NCI-H2081 (cell line): ENCODE data around the gene CPED1.
"Not testable (repeated sequence)": the region's sequence is repeated elsewhere in the genome, so short reads cannot be mapped to it uniquely, and the experiment has no call there.

ENCODE experiments used
- DNase-seq, 2 experiments: peaks; one replicate each; lab custom pipeline; 2025; lab: John Stamatoyannopoulos, UW

Gene CPED1

DNA sequence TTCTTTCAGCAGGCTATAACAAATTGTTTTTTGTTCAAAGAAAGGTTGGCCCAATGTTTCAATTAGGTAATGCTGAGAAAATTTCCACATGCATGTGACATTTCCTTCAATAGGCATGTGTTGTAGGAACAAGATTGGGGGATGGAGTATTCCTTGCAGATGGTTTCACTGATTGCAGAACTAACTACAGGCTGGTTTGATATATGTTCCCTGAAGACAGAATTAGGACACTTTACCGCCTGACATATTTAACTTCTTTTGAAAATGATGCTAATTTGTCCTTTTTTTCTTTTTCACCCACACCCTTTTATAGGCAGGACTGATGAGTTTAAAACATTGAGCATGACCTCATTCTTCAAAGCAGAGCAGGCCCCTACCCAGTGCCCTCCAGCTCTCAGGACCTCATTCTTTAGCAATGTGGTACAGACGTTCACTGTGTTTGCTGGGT lies 163.3 kb downstream of the CPED1 start:
- no peak for DNase-seq

DNA sequence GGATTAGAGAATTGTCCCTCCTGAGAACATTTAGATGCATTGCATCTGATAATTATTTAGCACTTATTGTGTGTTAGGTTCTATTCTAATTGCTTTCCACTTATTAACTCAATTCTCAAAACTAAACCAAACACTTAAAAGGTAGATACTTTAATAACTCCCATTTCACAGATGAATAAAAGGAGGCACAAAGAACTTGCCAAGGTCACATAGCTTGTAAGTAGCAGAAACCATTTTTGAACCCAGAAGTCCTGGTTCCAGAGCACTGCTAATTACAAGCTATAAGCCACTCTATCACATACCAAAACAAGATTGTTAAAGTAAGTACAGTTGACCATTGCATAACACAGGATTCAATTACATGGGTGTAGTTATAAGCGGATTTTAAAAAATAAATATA lies 164.9 kb downstream of the CPED1 start:
- DNase-seq: no peak

DNA sequence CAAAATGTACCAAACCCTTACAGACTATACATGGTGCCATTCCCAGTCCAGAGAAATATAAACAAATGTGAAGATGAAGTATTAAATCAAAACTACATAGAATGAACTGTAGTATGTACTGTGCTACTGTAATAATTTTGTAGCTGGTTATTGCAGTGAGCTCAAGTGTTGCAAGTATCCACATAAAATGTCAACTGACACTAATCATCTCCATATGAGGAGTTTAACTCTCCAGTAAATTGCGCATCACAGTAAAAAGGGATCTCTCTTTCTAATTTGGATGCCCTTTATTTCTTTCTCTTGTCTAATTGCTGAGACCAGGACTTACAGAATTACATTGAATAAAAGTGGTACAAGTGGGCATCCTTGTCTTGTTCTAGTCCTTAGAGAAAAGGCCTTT lies 165.5 kb downstream of the CPED1 start:
- DNase-seq: no peak

DNA sequence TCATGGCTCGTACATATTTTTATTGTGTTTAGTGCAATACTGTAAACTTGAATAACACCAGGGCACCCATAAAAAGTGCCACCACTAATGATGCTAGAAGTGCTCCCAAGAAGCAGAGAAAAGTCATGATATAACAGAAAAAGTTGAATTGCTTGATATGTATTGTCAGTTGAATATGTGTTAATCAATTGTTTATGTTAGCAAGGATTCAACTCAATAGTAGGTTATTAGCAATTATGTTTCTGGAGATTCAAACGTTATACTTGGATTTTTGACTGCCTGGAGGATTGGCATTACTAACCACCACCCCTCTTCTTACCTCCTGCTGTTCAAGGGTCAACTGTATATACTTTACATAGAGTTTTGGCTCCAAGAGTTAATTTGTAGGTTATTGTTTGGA lies 168.3 kb downstream of the CPED1 start:
- DNase-seq: no peak

DNA sequence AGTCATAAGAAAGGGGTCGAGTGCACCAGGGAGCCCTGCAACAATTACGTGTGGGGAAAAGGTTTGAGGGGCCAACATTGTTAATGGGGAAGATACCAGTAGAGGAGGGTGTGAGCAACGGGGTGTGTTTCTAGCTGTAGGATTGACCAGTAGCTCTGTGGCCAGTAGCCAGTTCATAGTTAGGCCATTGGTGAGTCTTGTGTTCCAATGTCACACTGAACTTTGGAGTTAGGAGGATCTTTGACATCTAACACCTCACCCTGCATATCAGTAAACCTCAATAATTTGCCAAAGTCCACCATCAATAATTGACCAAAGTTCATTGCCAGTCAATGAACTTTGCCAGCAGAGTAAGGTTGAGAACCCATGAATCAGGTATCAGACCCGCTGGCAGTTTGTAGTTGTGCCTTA lies 168.8 kb downstream of the CPED1 start:
- DNase-seq: no peak

DNA sequence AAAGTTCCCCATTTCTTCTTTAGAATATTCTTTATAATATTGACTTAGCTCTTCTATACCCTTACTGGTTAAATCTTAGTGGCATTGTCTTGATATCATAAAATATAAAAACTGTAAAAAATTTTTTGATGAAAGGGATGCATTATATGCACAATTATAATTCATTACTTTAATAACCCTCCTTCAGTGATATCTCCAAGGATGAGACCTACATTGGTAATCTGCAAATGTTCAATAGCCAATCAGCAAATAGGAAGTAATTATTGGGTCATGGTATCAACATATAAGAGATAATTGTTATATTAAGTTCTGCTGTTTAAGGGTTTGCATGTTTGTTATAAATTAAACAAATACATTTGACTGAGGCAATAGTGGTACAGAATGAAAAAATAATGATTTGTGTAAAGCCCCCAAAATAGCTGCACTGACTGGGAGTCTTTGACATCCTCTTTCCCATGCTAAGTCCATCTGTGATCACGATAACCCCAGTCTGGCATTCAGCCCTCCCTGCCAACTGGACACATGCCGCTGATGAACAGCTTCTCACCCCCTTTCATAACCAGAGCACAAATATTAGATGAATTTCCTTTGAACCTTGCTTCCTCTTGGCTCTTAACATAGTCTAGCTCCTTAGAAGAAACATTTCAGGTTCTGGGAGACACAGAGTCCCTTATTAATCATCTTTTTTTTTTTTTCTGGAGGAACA lies 169.5 kb downstream of the CPED1 start:
- no peak for DNase-seq

DNA sequence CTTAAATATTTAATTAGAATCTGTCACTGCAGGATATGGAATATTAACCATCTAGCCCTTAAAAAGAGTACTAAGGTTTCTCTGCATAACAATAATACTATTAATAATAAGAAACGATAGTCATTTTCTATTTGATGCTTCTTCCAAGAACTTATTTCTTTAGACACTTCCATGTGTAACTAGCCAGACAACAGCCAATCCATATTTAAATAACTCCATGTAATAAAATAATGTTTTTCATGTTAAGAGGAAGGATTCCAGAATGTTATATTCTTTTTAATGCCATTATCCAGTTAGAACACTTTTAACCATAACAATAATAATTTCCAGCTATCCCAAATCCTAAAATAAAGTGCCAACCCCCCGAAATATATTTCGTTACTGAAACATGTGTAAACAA lies 170.2 kb downstream of the CPED1 start:
- DNase-seq: no peak

DNA sequence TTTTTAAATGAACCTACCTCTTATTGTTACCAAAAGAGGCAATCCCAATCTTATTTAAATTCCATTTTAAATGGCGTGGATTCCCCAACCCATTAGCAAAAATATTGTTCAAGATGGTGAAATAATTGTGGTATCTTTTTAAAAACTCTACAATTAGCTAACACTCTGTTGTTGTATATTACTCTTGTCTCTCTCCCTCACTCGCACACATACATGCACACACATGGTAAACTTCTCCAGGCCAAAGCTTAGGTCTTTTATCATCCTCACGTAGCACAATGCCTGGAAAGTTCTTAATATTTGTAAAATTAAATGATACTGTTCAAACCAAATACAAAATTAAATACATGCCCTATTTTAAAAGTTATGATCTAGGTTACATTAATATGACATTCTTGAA lies 171.0 kb downstream of the CPED1 start:
- no peak for DNase-seq

DNA sequence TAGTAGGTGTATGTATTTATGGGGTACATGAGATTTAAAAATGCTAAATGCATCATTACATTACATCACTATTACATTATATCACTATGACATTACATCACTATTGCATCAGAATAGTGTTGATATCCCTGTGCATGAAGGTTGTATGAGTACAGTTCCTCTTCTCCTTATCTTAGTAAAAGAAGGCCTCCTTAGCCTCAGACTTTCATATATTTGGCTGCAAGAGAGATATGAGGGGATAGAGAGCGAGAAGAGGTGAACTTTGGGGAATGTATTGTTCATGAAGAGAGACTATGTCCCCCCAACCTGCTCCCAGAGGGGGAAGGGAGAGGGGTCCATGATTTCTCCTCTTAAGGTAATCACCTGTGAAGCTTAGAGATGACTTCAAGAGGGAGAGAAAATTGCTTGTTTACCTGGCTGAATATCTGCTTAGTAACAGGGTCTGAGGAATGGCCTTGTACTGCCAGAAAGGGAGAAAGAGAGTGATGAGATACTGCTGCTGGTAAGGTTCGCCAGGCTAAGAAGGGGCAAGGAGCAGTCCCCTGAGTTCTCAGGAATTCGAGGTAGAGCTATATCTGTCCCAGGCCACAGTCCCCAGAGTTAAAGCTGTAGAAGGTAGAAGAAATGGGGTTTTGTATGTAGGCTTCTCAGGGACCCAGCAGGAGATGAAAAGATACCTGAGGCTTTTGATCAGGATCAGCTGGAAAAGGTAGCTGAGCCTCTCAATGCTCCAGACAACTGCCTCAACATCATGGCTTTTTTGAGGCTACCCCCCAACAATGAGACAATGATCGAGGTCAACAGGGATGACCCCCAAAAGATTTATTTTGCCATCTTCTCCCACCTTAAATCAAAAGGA lies 171.9 kb downstream of the CPED1 start:
- DNase-seq: no peak

DNA sequence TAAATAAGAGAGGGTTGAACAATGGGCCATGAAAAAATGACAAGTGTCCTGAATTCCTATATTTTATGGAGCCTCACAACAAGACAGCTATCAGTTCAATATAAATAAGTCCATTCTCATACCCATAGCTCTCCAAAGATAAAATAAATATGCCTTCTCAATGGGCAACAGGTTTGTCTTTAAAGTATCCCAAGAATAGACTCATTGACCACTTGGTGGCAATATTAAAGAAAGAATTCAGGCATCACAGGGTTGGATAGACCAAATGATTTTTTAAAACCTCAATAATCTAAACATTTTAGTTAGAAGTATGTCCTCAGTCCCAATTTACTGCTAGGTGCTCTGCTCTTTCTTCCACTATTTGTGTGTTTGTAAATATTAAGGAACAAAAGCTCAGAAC lies 175.2 kb downstream of the CPED1 start:
- no peak for DNase-seq

DNA sequence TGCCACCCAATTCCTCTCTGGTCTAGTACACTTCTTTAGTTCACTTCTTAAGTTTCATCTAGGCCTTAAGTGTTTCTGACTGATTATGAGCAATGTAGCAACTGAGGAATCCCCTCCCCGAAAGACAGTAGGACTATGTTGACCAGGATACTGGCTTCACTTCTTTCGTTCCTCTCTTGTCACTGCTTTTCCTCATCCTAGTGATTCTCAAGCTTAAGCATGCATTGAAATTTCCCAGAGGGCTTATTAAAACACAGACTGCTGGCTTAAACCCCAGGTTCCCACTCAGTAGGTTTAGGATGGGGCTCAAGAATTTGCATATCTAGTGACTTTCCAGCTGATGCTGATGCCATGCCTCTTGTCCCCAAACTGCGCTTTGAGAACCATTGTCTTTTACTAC lies 175.7 kb downstream of the CPED1 start:
- no peak for DNase-seq

DNA sequence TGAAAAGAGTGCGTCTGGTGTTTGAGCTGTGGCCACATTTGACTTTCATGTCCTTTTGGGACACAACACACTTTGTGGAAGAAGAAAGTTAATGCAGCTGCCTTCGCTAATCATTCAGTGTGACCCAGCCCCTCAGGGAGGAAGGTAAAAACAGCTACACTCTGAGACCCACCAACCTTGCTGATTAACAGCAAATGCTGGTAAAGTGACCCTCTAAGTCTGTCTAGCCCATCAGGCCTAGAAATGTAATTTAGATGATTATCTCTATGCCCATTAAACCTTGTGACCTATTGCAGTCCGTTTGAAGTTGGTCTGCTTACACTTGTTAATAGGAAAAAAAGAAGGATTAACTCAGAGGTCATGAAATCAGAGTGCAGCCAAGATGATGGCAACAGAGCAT lies 178.4 kb downstream of the CPED1 start:
- DNase-seq: no peak

DNA sequence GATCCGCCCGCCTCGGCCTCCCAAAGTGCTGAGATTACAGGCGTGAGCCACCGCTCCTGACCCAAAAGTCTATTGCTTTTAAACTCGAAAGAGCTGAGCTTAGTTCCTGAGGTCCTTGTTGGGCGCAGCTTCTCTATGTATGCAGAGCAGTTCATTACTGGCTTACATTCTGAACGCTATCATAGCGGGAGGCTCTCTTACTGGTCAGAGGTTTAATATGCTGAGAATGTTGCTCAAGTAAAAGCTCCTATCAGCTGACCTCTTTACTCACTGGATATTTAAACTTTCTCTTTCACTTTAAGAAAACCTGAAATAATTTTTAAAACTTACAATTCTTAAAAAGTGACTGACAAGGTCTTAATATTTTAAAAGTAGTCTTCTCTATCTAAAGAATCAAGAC lies 179.5 kb downstream of the CPED1 start:
- DNase-seq: no peak

DNA sequence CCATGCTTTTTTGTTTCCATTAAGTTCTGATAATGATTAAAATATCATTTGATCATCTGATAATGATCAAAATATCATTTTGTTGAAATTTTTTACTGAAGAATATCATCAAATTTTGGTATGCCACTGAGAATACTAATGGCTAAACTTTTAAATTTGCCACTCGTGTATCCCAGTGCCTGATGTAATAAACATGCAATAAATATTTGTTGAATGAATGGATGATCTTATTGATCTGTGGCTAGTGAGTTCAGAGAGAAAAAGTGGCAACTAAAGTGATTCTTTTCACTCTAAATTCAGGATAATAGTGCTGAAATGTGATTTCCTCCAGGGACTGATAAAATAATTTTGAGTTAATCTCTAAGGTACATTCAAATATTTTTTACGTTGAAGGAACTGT lies 181.0 kb downstream of the CPED1 start:
- DNase-seq: no peak

DNA sequence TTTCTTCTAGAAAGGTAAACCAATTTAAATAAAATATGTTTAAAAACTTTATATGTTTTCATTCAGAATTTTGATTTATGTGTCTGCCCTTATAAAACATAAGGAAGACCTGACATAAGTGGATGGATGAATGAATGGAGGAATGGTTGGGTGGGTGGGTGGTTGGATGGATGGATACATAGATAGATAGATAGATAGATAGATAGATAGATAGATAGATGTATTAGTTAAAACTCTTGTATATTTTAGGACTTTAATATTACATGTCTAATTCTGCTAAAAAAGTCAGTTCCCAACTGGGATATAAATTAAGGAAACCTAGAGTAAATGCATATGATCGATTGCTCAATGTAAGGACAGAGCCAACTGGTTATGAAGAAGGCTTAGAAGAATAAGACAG lies 184.0 kb downstream of the CPED1 start:
- no peak for DNase-seq

DNA sequence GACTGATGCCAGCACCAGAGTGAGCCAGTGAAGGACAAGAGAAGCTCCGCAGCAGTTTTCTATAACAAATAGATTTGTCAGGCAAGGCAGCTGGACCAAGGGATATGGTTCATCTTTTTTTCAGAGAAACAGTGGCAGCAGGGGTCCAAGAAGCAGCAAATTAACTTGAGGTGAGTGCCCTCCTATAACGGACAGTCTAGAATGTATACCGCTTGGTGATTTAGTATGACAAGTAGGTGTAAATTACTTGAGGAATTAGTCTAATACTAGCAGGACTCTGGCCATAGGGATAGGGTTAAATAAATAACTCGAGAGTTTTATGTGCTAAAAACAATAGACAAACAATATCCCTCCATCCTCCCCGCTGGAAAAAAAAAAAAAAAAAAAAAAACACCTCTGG lies 187.3 kb downstream of the CPED1 start:
- no peak for DNase-seq

DNA sequence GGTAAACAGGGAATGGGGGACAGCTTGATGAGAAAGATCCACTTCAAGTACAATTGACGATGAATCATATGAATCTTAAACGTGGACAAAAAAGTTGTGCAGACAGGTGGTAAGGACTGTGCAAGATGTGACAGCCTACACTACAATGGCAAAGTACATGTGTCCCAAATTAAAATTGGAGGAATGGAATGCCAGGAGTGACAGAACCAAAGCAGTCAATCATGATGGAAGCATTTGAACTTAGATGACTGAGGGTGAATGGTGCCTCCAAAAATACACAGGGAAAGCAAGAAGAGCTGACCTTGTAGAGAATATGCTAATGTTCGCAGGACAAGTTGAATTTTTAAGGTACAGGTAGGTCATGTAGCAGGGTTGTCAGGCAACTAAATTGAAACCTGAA lies 189.9 kb downstream of the CPED1 start:
- no peak for DNase-seq

DNA sequence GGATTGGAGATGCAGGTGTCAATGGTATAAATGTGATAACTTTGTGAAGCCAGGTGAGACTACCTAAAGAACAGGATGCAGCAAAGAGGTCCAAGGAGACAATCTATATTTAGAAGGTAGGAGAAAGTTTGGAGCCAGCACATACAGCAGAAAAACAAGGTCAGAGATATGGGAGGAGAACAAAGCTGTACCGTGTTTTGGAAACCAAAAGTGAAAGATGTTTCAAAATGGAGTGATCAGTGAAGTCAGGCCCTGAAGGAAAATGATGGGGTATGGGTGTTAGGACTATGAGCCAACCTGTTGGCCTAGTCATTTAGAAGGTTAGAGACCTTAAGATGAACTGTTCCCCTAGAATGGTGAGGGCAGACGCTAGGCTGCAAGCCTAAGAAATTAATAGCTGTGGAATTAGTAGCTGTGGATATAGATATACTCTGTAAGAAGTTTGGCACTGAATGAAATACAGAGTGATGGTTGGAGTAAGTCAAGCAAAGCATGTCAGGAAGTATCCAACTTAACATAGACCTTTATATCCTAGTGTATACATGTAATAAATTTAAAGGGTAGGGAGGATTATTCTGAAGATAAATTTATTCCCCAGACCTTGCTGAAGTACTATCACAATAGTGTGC lies 190.5 kb downstream of the CPED1 start:
- DNase-seq: no peak

DNA sequence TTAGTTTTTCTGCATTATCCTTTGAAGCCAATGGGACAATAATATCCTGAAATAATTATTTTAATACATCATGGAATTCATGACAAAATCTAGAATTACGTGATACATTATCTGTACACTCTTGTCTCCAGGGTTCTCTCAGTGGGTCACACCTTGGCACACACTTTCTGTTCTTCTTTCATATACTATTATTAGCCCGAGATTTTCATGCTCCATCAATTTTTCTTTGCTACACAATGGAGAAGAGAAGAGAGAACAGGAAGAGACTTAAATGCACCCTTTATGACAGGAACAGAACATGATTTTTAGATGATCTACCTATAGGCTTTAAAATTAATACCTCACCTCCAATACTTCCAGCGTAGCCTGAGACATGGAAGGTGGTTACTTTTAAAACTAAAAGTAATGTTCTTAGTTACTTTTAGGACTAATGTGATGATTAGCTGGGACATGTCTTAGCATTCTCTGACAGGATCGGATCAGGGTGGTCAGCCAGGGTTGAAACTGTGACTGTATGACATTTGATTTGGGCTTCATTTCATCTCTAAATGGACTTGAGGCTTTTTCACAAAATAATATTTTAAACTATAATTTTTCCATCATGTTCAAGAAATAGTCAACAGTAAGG lies 192.0 kb downstream of the CPED1 start:
- DNase-seq: no peak

DNA sequence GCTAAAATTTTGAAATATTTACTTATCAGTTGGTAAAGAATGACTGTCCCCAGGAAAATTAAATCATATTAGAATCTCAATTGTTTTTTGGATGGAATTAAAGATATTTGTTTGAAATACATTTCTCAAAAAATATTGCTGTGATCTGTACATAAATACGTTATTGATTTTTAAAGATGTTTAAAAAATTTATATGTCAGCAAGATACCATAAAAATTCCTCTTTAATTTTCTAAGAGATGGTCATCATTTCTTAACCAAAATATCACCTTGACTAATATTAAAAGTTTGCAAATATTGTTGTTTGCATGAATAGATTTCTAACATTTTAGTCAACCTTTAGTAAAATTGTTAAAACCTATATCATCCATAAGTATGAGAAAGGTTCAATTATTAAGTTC lies 192.8 kb downstream of the CPED1 start:
- DNase-seq: no peak

DNA sequence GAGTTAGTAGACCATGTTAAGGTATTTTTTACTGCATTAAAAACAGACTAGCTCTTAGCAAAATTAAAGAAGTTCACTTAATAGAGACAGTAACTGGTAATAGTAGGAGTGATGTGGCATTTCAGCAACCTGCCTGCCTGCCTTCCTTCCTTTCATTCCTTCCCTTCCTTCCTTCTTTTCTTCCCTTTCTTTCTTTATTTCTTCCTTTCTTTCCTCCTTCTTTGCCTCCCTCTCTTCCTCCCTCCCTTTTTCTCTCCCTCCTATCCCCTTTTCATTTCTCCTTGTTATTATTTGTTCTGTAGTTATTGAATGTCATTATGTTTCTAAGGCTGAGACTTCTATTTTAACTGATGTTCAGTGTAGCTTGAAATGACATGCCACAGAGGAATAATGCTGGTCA lies 193.8 kb downstream of the CPED1 start:
- DNase-seq: no peak

DNA sequence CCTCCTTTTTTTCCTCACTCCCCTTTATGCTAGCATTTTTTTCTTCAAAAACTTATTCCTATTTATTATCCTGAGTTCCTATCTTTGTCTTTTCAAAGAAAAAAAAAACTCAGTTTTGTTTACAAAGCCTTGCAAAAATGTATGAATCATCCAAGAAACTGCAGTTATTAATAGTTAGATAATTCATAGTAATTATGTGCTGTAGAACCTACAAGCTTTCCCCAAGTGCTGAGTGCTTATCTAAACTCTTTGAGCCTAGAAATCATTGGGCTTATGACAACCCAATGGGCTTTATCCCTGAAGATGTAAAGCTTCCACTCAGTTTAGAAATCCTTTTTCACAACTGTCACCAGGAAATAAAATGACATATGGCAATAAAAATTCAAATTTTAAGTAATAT lies 194.4 kb downstream of the CPED1 start:
- DNase-seq: no peak

DNA sequence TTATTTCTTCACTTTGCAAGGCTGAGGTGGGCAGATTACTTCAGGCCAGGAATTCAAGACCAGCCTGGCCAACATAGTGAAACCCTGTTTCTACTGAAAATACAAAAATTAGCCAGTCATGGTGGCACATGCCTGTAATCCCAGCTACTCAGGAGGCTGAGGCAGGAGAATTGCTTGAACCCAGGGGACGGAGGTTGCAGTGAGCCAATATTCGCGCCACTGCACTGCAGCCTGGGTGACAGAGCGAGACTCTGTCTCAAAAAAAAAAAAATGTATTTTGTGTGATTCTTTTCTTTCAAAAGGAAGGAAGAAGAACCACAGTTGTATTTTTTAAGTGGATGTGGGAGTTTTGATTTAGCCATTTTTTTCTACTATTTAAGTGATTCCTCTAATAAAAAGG lies 195.4 kb downstream of the CPED1 start:
- DNase-seq: not testable (repeated sequence)
